Measurements from ENCODE around the gene ABR.

ABR gene

DNA sequence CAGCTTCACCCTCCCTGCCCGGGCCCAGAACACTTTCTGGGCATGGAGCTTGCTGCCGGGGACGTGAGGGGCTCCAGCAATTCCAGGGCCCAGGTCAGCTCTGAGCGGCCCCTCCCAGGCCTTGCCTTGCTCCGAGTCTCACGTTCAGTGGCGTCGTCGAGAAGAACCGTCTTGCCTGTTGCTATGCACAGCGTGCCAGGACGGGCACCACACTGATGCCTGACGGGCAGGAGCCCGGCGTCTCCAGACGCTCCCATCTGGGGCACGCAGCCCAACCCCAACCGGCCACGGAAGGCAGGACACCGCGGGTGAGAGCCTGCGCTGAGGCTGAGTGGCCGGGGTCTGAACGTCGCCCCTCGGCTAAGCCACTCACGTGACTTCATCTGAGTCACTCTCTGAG lies 155.7 kb downstream of the ABR start:
- no peak for ATAC-seq (ENCODE audit: insufficient read depth, low read depth)
- TF ChIP-seq EZH2 (IDR thresholded peaks at IDR 0.05; ENCODE audit: borderline replicate concordance, low read depth, low read length, severe bottlenecking), result no peak
- TF ChIP-seq, protein P1, sequence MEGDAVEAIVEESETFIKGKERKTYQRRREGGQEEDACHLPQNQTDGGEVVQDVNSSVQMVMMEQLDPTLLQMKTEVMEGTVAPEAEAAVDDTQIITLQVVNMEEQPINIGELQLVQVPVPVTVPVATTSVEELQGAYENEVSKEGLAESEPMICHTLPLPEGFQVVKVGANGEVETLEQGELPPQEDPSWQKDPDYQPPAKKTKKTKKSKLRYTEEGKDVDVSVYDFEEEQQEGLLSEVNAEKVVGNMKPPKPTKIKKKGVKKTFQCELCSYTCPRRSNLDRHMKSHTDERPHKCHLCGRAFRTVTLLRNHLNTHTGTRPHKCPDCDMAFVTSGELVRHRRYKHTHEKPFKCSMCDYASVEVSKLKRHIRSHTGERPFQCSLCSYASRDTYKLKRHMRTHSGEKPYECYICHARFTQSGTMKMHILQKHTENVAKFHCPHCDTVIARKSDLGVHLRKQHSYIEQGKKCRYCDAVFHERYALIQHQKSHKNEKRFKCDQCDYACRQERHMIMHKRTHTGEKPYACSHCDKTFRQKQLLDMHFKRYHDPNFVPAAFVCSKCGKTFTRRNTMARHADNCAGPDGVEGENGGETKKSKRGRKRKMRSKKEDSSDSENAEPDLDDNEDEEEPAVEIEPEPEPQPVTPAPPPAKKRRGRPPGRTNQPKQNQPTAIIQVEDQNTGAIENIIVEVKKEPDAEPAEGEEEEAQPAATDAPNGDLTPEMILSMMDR (IDR thresholded peaks at IDR 0.05; ENCODE audit: borderline replicate concordance, extremely low read depth, low read length, poor library complexity, severe bottlenecking), result no peak
- Histone ChIP-seq H3K4me2 (ENCODE audit: insufficient read depth, low read length) (no peak overlapping the region), H3K4me1 (ENCODE audit: insufficient read depth, low read length) (no peaks in the 10 kb centered on the region), H4K20me1 (ENCODE audit: insufficient read depth, low read length) (no peaks in the 10 kb centered on the region), H3K27ac (ENCODE audit: low read length) (no peak overlapping the region), H3K9ac (ENCODE audit: low read depth, low read length) (no peak overlapping the region), H3K79me2 (ENCODE audit: insufficient read depth, low read length) (no peaks in the 10 kb centered on the region), H3K9me3 (ENCODE audit: insufficient read depth, low read length, severe bottlenecking) (no peaks in the 10 kb centered on the region), H3K4me3 (ENCODE audit: low read depth in 1 of 2, low read length in 2 of 2) (no peak overlapping the region), H3K27me3 (ENCODE audit: insufficient read depth, low read length, poor library complexity) (no peaks in the 10 kb centered on the region), H3K36me3 (ENCODE audit: insufficient read depth, low read length) (no peaks in the 10 kb centered on the region), H2AFZ (ENCODE audit: low read depth, low read length) (no peak overlapping the region)
- no peak for DNase-seq

DNA sequence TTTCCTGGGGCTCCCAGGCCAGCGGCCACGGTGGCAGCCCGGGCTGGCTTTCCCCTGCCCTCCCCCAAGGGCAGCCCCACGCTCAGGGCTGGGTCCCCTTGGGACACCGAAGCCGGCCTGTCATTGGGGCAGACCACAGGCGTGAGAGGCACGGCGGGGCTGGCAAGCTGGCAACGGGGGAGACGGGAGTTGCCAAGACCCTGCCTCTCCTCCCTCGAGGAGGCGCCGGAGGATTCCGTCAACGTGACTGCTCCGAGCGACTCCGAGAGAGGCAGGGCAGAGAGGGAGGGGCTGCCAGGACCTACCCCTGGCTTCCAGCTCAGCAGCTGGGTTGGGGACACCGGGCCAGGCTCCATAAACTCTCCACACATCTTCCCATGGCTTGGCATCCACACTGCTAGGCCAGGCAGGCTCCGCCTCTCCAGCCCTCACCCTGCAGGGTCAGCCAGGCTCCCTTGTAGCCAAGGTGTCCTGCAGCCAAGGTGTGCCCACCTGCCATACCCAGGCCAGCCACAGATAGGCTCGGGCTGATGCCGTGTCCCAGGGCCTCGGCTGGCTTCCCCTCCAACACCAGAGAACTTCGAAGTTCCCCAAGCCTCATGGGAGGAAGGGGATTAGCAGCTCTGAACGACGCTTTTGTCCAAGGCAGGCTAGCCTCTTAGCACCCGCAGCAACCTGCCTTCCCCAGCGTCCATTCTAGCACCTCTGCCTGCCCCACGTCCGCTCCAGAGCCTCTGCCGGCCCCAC lies 157.3 kb downstream of the ABR start:
- no peak overlapping the region for H3K4me3 ChIP-seq (ENCODE audit: low read depth in 1 of 2, low read length in 2 of 2)
- H3K27me3 ChIP-seq (ENCODE audit: insufficient read depth, low read length, poor library complexity), result no peaks in the 10 kb centered on the region
- H3K9ac ChIP-seq (ENCODE audit: low read depth, low read length), result no peak overlapping the region
- no peaks in the 10 kb centered on the region for H3K4me1 ChIP-seq (ENCODE audit: insufficient read depth, low read length)
- DNase-seq (no peak), ATAC-seq (ENCODE audit: insufficient read depth, low read depth) (no peak)
- no peaks in the 10 kb centered on the region for H3K79me2 ChIP-seq (ENCODE audit: insufficient read depth, low read length)
- H2AFZ ChIP-seq (ENCODE audit: low read depth, low read length), result no peak overlapping the region
- no peak overlapping the region for H3K4me2 ChIP-seq (ENCODE audit: insufficient read depth, low read length)
- no peak for TF ChIP-seq EZH2 (IDR thresholded peaks at IDR 0.05; ENCODE audit: borderline replicate concordance, low read depth, low read length, severe bottlenecking)
- TF ChIP-seq, protein P1 (IDR thresholded peaks at IDR 0.05; ENCODE audit: borderline replicate concordance, extremely low read depth, low read length, poor library complexity, severe bottlenecking), result no peak
- H4K20me1 ChIP-seq (ENCODE audit: insufficient read depth, low read length), result no peaks in the 10 kb centered on the region
- H3K9me3 ChIP-seq (ENCODE audit: insufficient read depth, low read length, severe bottlenecking), result no peaks in the 10 kb centered on the region
- no peaks in the 10 kb centered on the region for H3K36me3 ChIP-seq (ENCODE audit: insufficient read depth, low read length)
- H3K27ac ChIP-seq (ENCODE audit: low read length), result no peak overlapping the region

DNA sequence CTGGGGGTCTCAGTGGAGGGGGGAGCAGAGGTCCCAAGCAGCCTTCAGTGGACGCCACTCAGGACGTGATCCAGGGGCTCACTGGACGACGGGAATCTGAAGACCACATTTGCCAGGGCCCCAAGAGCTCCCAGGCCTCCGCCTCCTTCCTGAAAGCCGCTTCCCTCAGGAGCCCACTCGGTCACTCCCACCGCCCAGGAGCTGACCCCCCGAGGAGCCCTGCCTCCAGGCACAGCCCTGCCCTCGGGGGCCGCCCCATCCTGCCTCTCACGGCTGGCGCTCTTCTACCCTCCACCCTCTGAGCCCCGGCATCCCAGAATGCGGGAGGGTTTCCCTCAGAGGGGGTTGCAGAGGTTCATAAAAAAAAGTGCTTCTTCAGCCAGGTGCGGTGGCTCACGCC lies 158.6 kb downstream of the ABR start:
- H3K27ac ChIP-seq (ENCODE audit: low read length), result no peak overlapping the region
- H3K9me3 ChIP-seq (ENCODE audit: insufficient read depth, low read length, severe bottlenecking), result no peaks in the 10 kb centered on the region
- no peaks in the 10 kb centered on the region for H4K20me1 ChIP-seq (ENCODE audit: insufficient read depth, low read length)
- H3K4me2 ChIP-seq (ENCODE audit: insufficient read depth, low read length), result no peak overlapping the region
- TF ChIP-seq EZH2 (IDR thresholded peaks at IDR 0.05; ENCODE audit: borderline replicate concordance, low read depth, low read length, severe bottlenecking), result no peak
- TF ChIP-seq, protein P1 (IDR thresholded peaks at IDR 0.05; ENCODE audit: borderline replicate concordance, extremely low read depth, low read length, poor library complexity, severe bottlenecking), result no peak
- no peaks in the 10 kb centered on the region for H3K27me3 ChIP-seq (ENCODE audit: insufficient read depth, low read length, poor library complexity)
- H3K9ac ChIP-seq (ENCODE audit: low read depth, low read length), result no peak overlapping the region
- H3K4me3 ChIP-seq (ENCODE audit: low read depth in 1 of 2, low read length in 2 of 2), result no peak overlapping the region
- no peaks in the 10 kb centered on the region for H3K79me2 ChIP-seq (ENCODE audit: insufficient read depth, low read length)
- DNase-seq (no peak), ATAC-seq (ENCODE audit: insufficient read depth, low read depth) (no peak)
- no peak overlapping the region for H2AFZ ChIP-seq (ENCODE audit: low read depth, low read length)
- no peaks in the 10 kb centered on the region for H3K4me1 ChIP-seq (ENCODE audit: insufficient read depth, low read length)
- no peaks in the 10 kb centered on the region for H3K36me3 ChIP-seq (ENCODE audit: insufficient read depth, low read length)

Data from DND-41 (cell line).